GM18508 (cell line): ENCODE results near the gene MAS1.
A peak's percentile ranks its signal among the peaks of the same experiment; 100 is the strongest.
"Not testable (repeated sequence)": the region's sequence is repeated elsewhere in the genome, so short reads cannot be mapped to it uniquely, and the experiment has no call there.

Experiments
- ATAC-seq: cut with Tn5 transposase; IDR thresholded peaks from one replicate; pipeline ENCODE4 v1.9.1; 2021; ENCODE audit warnings: moderate number of reproducible peaks; ENCODE audit not compliant: insufficient read depth, unreplicated experiment

Gene MAS1

GRCh38 chr6:159914565-159914923 lies 23.8 kb downstream of the MAS1 start:
- ATAC-seq: no peak

- no peak for ATAC-seq
Measured at GRCh38 chr6:159915397-159915796, 24.6 kb downstream of the MAS1 start.

- ATAC-seq: no peak
Measured at GRCh38 chr6:159916237-159916636, 25.4 kb downstream of the MAS1 start.

GRCh38 chr6:159916752-159917151 lies 26.0 kb downstream of the MAS1 start:
- no peak for ATAC-seq

GRCh38 chr6:159919011-159919511 lies 28.3 kb downstream of the MAS1 start:
- ATAC-seq: no peak

GRCh38 chr6:159919800-159920199 lies 29.0 kb downstream of the MAS1 start:
- no peak for ATAC-seq

- ATAC-seq: not testable (repeated sequence)
Measured at GRCh38 chr6:159924150-159924549, 33.4 kb downstream of the MAS1 start.

GRCh38 chr6:159926542-159927203 lies 35.9 kb downstream of the MAS1 start:
- no peak for ATAC-seq

- peak; percentile 29 for ATAC-seq
Measured at GRCh38 chr6:159929819-159930218, 39.0 kb downstream of the MAS1 start.

- peak; percentile 93 for ATAC-seq
Measured at GRCh38 chr6:159931112-159931511, 40.3 kb downstream of the MAS1 start.

- no peak for ATAC-seq
Measured at GRCh38 chr6:159931846-159932245, 41.1 kb downstream of the MAS1 start.

- ATAC-seq: no peak
Measured at GRCh38 chr6:159933077-159933476, 42.3 kb downstream of the MAS1 start.

- ATAC-seq: no peak
Measured at GRCh38 chr6:159934181-159934580, 43.4 kb downstream of the MAS1 start.

GRCh38 chr6:159935065-159935464 lies 44.3 kb downstream of the MAS1 start:
- no peak for ATAC-seq

- ATAC-seq: no peak
Measured at GRCh38 chr6:159935633-159936032, 44.8 kb downstream of the MAS1 start.

GRCh38 chr6:159939591-159940016 lies 48.8 kb downstream of the MAS1 start:
- ATAC-seq: no peak
